Fibroblast of upper back skin (primary cell): ENCODE data around the gene CLEC11A.
"Not testable (repeated sequence)": the region's sequence is repeated elsewhere in the genome, so short reads cannot be mapped to it uniquely, and the experiment has no call there.

Experiments used
- DNase-seq: peaks from one replicate; pipeline ENCODE4 v3.0.0-alpha.2; 2013

Gene CLEC11A

GRCh38 chr19:50763521-50763920 lies 40.4 kb downstream of the CLEC11A start:
- not testable (repeated sequence) for DNase-seq

GRCh38 chr19:50764409-50764808 lies 41.2 kb downstream of the CLEC11A start:
- no peak for DNase-seq

- DNase-seq = not testable (repeated sequence)
These were observed 43.6 kb downstream of the CLEC11A start for GRCh38 chr19:50766746-50767145.

GRCh38 chr19:50767263-50767662 lies 44.1 kb downstream of the CLEC11A start:
- DNase-seq = not testable (repeated sequence)

GRCh38 chr19:50768277-50768676 lies 45.1 kb downstream of the CLEC11A start:
- DNase-seq = no peak

GRCh38 chr19:50770164-50770563 lies 47.0 kb downstream of the CLEC11A start, which contains the start of gene GPR32:
Gene GPR32 (plus strand): TSS chr19:50770464. CDS start chr19:50770601, 137 bp downstream.
- DNase-seq = not testable (repeated sequence)

GRCh38 chr19:50770888-50771287 lies 47.7 kb downstream of the CLEC11A start:
- DNase-seq = no peak

GRCh38 chr19:50772476-50772875 lies 49.3 kb downstream of the CLEC11A start:
- no peak for DNase-seq

- DNase-seq = not testable (repeated sequence)
These were observed 49.7 kb downstream of the CLEC11A start for GRCh38 chr19:50772912-50773311.

GRCh38 chr19:50773454-50773853 lies 50.3 kb downstream of the CLEC11A start:
- not testable (repeated sequence) for DNase-seq
